GM21515 (cell line): ENCODE data around the gene GSG1L2.
"Not testable (repeated sequence)": the region's sequence is repeated elsewhere in the genome, so short reads cannot be mapped to it uniquely, and the experiment has no call there.

ENCODE experiments used
- ATAC-seq: cut with Tn5 transposase; IDR thresholded peaks from one replicate; pipeline ENCODE4 v1.9.1; 2021; ENCODE audit not compliant: unreplicated experiment

Gene GSG1L2

DNA sequence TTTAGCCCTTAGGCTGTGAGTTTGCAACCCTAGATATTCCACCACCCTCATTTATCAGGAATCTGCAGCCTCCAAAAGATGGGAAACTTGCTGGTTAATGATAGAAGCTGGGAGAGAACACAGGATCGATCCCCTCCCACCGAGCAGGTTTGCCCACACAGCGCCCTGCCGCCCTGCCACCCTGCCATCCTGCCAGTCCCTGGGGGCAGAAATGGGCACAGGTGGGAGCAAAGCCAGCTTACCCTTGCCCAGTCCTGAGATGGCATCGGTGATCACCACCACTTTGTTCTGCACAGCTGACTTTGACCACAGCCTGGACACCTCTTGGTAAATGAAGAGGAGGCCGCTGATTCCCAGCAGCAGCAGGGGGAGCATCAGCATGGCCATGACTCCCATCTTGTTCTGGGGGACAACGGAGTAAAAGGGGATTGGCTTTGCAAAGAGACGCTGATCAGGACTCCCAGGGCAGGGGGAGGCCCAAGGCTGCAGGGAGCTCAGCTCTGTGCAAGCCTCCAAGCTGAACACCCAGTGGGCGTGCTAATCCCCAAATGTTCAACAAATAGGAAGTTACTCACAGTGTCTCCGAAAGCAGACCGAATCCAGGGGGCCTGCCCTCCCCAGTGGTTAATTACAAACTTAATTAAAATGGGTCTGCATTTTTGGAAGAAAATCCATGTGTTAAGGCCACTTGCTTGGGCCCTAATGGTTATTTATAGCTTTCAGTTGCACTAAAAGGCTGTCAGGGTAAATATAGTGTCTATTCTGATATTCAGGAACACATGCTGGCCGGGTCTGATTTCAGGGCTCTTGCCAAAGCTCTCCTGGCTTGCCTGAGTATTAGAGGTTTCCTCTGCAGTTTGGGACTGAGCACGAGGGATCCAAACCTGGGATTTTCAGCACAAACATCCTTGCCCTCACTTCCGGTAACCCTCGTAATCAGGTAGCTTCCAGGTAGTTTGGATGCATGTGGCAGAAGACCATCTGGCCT, 30.7 kb downstream of the GSG1L2 start, which contains the start of gene DHRS7C:
TSS of gene DHRS7C (minus strand) at position 704 of the 988 bp plus-strand sequence. CDS start at position 396, 308 bp downstream.
- ATAC-seq: no peak

DNA sequence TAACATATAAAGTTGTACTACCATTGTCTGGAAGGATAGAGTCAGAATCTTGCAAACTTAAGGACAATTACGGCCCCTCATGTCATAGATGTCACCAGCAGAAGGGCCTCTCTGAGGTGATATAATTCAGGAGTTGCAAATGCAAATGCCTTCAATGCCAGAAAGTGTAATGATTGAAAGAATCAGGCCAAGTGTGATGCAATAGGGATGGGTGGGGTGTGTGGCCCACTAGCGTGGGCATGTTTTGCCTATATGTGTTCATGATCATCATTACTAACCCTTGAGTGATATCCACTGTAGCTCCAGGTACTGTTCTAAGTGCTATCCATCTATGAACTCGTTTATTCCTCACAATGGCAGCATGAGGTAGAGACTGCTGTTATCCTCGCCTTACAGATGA, 31.6 kb downstream of the GSG1L2 start:
- no peak for ATAC-seq

DNA sequence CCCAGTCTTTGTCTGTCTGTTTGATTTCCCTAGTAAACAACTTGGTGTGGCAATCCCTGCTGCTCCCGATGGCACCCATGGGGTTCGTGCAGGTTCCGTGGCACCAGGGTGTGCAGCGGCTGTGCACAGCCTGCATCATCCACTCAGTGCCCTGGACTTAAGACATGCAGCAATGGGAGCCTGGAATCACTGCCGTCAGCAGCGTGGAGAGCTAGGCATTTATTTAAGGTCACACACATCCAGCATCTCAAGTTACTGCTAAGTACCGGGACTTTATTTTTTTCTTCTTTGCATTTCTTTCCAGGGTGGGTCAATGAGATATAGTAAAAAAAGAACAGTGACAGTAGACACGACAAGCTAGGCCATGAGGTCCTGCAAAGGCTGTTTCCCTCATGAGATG, 33.3 kb downstream of the GSG1L2 start:
- ATAC-seq: no peak

DNA sequence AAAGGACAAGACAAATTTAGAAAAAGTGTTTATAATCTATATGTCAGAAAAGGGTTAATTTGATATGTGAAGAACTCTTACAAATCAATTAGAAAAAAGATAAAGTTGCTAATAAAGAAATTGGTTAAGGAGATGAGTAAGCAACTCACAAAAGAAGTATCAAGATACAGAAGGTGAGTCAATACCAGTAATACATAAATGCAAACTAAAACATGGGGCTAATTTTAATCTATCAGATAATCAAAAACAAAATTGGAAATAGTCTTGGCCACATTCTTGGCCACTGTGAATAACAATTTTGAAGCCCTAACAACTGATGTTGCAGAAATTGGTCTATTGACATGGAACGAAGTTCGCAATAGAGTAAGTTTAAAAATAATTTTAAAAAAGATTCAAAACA, 37.3 kb downstream of the GSG1L2 start:
- ATAC-seq: no peak

- ATAC-seq: not testable (repeated sequence)
Measured at GRCh38 chr17:9783465-9783864, 38.4 kb downstream of the GSG1L2 start.

- no peak for ATAC-seq
Measured at GRCh38 chr17:9783050-9783449, 38.8 kb downstream of the GSG1L2 start.

DNA sequence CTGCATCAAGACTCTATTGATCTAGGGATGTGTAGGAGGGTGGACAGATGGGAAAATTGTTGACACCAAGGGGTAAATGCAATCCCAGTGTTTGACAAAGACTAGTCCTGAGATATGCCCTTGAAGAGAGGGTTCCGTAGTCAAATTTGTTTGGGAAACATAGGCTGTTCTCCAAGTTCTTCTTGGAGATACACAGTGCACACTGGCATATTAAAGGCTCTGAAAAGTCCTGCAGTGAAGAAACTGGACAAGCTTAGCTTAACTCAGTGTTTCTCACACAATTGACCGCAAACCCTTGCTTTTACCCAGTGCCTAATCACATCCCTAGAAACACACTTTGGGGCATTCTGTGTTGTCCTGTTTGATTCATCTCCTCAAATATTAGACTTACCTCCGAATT, 41.3 kb downstream of the GSG1L2 start:
- no peak for ATAC-seq

- no peak for ATAC-seq
Measured at GRCh38 chr17:9776911-9777310, 45.0 kb downstream of the GSG1L2 start.

- no peak for ATAC-seq
Measured at GRCh38 chr17:9772658-9773057, 49.2 kb downstream of the GSG1L2 start.

GRCh38 chr17:9771465-9771864, 50.4 kb downstream of the GSG1L2 start:
- ATAC-seq: no peak

GRCh38 chr17:9769036-9769695, 52.7 kb downstream of the GSG1L2 start:
- ATAC-seq: no peak

DNA sequence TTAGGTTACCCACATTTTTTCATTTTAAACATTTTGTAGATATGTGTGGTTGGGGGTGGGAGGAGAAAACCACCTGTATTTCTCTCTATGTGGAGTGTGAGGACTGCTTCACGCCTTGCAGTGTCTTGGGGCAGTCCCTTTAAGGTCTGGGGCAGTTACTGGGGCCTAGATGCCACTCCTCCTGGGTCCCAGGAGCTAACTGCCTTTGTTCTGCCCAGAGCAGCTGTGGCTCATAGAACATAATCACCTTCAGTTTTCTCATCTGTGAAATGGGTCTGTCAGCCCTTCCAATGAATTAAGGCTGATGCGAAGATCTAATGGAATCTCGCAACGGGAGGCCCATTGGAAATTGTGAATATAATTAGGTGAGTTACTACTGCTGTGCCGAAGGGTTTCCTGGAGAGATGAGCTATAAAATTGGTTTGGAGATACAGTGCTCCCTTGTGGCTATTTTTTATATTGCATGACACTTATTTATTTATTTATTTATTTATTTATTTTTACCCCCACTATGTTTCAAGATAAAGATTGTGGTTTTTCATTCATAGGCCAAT, 53.4 kb downstream of the GSG1L2 start:
- ATAC-seq: no peak

DNA sequence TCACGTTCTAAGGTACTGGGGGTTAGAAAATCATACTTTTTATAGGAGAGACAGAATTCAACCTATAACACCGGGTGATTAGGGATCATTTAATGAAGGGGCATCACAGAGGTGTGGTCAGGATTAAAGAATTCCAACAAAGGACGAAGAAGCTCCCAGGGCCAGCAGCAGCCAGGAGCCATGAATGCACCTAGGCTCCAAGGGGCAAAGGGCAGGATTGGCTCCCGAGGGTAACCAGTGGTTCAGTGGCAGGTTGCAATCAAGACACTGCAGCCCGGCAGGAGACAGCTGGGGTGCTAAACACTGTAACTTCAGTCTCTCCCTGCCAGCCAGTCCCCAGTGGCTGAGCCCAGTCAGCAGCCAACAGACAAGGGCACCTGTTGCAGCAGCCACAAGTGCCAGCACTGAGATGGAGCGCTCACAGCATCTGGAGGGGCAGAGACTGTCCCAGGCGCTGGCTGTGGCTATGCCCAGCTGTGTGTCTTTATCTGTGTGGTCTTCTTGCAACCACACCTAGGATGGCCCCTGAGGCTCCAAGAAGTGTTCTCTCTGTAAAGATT, 54.4 kb downstream of the GSG1L2 start:
- ATAC-seq: no peak

DNA sequence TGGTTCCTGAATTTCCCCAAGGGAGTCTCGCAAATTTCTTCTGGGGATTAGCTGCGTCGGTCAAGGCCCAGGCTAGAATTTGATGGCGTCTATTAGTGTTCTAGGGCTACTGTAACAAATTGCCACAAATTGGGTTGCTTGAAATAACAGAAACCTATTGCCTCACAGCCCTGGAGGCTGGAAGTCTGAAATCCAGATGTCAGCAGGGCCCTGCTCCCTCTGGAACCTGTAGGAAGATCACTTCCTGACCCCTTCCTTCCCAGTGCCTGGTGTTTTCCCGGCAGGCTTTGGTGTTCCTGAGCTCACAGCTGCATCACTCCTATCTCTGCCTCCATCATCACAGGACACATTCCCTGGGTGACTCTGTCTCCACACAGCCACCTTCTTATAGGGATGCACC, 54.9 kb downstream of the GSG1L2 start:
- no peak for ATAC-seq

GRCh38 chr17:9765322-9765721, 56.6 kb downstream of the GSG1L2 start:
- ATAC-seq: no peak

DNA sequence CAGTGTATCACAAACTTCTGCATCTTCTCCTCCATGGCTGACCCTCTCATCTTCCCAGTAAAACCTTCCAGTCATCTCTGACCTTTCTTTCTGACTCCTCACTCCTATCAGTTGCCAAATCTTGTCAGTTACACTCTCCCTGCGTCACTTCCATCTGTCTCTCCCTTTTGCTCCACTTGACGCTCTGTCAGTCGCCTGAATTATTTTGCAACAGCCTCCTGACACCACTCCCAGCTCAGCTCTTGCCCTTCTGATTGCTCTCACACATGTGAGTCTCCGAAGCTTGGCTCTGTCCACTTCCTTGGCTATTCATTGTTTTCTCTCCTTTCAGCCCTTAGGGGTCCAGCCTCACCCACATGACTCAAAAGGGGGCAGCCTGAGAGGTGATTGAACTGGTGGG, 58.2 kb downstream of the GSG1L2 start:
- ATAC-seq: no peak

- ATAC-seq: no peak
Measured at GRCh38 chr17:9760266-9760665, 61.6 kb downstream of the GSG1L2 start.

- ATAC-seq: no peak
Measured at GRCh38 chr17:9755083-9755482, 66.8 kb downstream of the GSG1L2 start.
